ENCODE results near the gene CDK11B.

- TF ChIP-seq CTCF (IDR thresholded peaks at IDR 0.05) (no peak), POLR2A (IDR thresholded peaks at IDR 0.05) (no peak)
Observed at GRCh38 chr1:1624443-1625403, 34.1 kb downstream of the CDK11B start.

All from ovary (tissue), 3 donors.